Adipocyte (in vitro differentiated cells): ENCODE results near the gene LRPPRC.

Source experiments
- DNase-seq: peaks from one replicate; pipeline ENCODE4 v3.0.0-alpha.2; 2015; ENCODE audit warnings: low read depth
- H3K27me3 ChIP-seq: replicated peaks from 2 replicates; pipeline ENCODE4 v1.7.0; 2013; ENCODE audit warnings: mild to moderate bottlenecking, low read length, moderate library complexity; ENCODE audit not compliant: control insufficient read depth, insufficient read depth
- H3K36me3 ChIP-seq: 2 replicates; pipeline ENCODE4 v1.7.0; 2013; ENCODE audit warnings: low read length, mild to moderate bottlenecking, moderate library complexity; ENCODE audit not compliant: control insufficient read depth, insufficient read depth, severe bottlenecking
- H3K4me1 ChIP-seq: 2 replicates; pipeline ENCODE4 v1.7.0; 2013; ENCODE audit warnings: mild to moderate bottlenecking, low read length, moderate library complexity; ENCODE audit not compliant: control insufficient read depth, insufficient read depth
- H3K4me3 ChIP-seq: 2 replicates; pipeline ENCODE4 v1.7.0; 2013; ENCODE audit warnings: mild to moderate bottlenecking, low read length, moderate library complexity
- H3K9ac ChIP-seq: 2 replicates; pipeline ENCODE4 v1.7.0; 2013; ENCODE audit warnings: mild to moderate bottlenecking, low read length, moderate library complexity
- H3K9me3 ChIP-seq: 2 replicates; pipeline ENCODE4 v1.7.0; 2013; ENCODE audit warnings: mild to moderate bottlenecking, low read length, moderate library complexity; ENCODE audit not compliant: control insufficient read depth

Gene LRPPRC

DNA sequence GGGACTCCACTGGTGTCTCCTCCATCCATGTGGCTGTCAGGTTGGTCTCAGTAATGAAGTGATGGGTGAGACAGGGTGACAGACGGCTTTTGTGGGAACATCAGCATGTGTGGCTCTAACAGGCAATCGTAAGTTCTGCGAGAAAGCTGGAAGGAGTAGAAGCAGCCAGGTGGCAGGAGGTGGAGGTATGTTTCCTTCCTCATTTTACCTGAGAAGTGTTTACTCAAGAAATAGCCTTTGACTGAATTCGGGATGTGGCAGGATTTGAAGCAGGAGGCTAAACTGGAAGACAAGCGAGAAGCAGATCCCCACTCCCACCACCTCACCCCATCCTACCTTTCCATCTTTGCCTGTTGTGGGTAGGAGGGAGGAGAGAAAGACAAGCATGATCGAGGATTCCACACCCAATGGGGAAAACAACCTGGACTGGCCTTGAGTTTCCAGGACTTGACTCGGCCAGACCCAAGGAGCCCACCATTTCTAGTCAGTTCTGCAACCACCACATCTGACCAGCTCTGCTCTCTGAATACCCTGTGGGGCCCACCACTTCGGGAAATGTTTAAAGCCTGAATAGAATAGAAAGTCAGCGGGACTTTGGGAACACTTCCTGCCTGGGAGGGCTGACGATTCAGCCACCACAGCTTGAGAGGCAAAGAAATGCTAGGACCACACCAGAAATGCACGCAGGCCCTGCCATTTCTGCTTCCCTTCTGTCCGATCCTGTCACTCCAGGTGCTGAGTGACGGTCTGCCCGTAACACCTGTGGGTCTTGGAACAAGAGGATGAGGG, 155.8 kb downstream of the LRPPRC start:
- no peak for DNase-seq
- peaks cover 3% of the 10 kb centered on the region for H3K9me3 ChIP-seq
- no peak overlapping the region for H3K4me3 ChIP-seq
- no peaks in the 10 kb centered on the region for H3K36me3 ChIP-seq
- no peaks in the 10 kb centered on the region for H3K4me1 ChIP-seq
- H3K9ac ChIP-seq: no peak overlapping the region
- peaks cover 35% of the 10 kb centered on the region for H3K27me3 ChIP-seq

DNA sequence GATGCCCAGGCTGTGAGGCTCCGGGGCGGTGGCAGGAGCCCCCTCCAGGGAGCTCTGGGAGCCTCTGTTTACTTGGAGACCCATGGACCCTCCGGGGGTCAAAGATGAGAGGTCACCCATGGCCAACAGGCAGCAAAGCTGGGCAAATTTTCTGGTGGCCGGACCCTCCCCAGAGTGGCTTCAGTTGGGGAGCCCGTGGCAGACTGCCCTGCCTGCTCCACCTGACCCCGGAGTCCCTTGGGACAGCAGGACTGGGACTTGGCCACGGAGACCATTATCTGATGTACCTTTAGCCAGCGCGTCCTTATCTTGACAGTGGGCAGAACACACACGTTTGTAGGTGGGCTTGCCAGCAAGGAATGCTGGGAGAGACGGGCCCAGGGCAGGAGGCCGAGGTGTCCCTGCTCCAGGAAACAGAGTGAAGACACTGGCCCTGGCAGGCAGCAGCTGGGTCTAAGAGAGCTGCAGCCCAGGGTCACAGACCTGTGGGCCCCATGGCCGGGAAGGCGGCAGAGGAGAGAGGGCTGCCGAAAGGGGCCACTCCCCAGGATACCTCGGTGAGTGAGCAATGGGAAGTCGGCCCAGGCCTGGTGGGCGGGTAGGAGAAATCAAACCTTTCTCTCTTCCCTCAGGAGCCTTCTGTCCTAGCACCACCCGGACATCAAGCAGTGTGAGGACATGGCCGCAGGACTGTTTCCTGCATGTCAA, 157.1 kb downstream of the LRPPRC start, which contains the start of the genes ABCG5 and ABCG8:
Gene ABCG5 (minus strand): TSS at position 280 of the 708 bp plus-strand sequence. CDS start 160 bp downstream, at position 120.
Gene ABCG8 (plus strand): TSS at position 412 of the 708 bp plus-strand sequence. CDS start 83 bp downstream, at position 495.
- no peak for DNase-seq
- Histone ChIP-seq H3K4me3 (no peak within 1 kb of the TSS), H3K9me3 (no peaks in the 10 kb centered on the region)

DNA sequence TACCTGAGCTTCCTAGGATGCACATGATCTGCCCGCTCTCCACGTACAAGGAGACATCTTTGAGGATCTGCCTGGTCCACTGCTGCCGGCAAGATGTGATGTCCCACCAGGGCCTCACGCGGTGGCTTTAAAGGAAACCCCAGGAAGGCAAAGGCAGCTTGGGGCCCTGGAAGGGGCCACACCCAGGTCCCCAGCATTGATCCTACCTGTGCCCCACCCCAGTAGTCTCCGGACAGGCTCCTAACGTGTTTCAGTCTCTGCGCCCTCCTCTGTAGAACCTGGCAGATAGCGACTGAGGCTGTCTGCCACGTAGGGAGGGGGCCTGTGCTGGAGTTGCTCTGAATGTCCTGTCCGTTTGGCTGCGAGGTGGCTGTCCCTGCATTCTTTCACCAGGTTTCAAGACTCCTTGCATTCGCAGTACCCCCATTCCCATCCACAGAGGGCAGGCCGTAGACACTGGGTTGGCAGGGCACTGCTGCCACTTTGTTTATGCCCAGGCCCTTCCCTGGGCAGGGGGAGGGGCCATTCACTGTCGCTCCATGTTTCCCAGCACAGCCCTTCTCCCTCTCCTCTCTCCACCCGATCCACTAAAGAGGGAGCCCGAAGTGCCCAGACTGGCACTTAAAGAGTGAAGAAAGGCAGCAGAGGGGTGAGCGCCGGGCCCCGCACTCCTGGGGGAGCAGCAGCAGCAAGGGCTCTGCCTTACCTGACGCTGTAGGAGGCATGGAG, 157.8 kb downstream of the LRPPRC start:
- H3K4me1 ChIP-seq: no peaks in the 10 kb centered on the region
- H3K4me3 ChIP-seq: no peak overlapping the region
- DNase-seq: no peak
- peaks cover 24% of the 10 kb centered on the region for H3K27me3 ChIP-seq
- H3K36me3 ChIP-seq: no peaks in the 10 kb centered on the region
- no peak overlapping the region for H3K9ac ChIP-seq
- H3K9me3 ChIP-seq: no peaks in the 10 kb centered on the region

More for the DNA sequence above, 157.1 kb downstream of the LRPPRC start, which contains the start of the genes ABCG5 and ABCG8:
- Histone ChIP-seq H3K36me3 (no peaks in the 10 kb centered on the region), H3K4me1 (no peaks in the 10 kb centered on the region), H3K27me3 (peaks cover 30% of the 10 kb centered on the region), H3K9ac (no peak within 1 kb of the TSS)

DNA sequence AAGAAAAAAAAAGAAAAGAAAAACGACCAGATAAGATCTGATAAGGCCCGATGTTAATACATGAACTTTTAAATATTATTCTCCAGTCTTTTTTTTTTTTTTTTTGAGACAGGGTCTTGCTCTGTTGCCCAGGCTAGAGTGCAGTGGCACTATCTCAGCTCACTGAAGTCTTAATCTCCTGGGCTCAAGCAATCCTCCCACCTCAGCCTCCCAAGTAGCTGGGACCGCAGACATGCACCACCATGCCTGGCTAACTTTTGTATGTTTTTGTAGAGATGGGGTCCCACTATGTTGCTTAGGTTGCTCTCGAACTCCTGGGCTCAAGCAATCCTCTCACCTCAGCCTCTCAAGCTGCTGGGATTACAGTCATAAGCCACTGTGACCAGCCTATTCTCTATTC, 158.8 kb downstream of the LRPPRC start:
- Histone ChIP-seq H3K4me3 (no peak overlapping the region), H3K4me1 (no peaks in the 10 kb centered on the region), H3K9me3 (no peaks in the 10 kb centered on the region), H3K36me3 (no peaks in the 10 kb centered on the region), H3K9ac (no peak overlapping the region), H3K27me3 (peaks cover 17% of the 10 kb centered on the region)
- no peak for DNase-seq
